NCI-H1694 treated with DMSO at 0.1 percent for 48 hours (cell line): ENCODE measurements around the gene COX4I1.

Experiments
- DNase-seq: peaks from one replicate; lab custom pipeline; 2025; lab: John Stamatoyannopoulos, UW

COX4I1 gene

GRCh38 chr16:85840801-85841200 is 41.3 kb downstream of the COX4I1 start:
- DNase-seq = no peak

GRCh38 chr16:85842435-85842834 is 42.9 kb downstream of the COX4I1 start:
- DNase-seq = no peak

- no peak for DNase-seq
These were observed 43.4 kb downstream of the COX4I1 start for GRCh38 chr16:85842848-85843247.

DNA sequence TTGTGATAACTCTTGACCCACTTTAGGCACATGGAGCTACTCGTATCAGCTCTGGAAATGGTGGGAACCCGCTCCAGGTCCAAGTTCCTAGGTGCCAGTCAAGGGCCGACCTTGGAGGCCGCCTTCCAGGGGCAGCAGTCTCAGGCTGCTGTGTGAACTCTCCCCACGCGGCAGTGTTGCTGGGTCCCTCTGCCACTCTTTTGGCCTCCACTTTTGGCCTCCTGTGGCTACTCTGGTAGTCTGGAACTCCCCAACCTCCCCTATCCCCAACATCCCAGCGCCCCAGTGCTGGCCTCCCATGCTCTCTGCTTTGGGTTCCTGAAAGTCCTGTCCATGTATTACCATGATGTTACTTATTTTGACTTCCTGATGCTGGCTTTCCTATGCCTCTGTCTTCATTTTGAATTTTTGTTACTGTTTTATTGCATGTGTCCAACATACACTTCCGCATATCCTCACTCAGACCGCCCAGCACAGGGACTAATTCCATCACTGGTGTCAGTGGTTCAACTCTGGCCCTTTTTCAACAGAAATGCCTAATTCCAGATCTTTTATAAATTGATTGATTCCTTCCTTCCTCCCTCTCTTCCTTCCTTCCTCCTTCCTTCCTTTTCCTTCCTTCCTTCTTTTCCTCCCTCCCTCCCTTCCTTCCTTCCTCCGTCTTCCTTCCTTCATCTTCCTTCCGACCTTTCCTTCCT is 44.1 kb downstream of the COX4I1 start:
- DNase-seq = no peak

- no peak for DNase-seq
These were observed 44.6 kb downstream of the COX4I1 start for GRCh38 chr16:85844169-85844481.

DNA sequence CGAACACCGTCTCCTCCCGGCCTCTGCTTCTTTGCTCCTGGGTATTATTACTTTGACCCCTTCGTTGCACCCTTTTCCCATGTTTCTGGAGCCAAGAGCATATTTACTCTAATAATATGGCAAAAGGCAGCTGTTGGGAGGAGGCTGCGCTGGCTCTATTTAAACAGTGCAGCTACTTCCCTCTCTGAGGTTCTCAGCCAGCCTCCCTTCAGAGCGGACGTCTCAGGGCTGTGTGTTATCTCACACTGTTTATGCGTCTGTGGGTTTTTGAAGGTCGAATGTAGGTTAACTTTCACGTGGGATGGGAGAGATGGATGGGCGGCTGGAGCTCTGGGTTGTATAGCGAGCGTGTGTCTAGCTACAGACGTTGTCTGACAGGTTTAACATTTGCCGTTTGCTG is 45.3 kb downstream of the COX4I1 start:
- no peak for DNase-seq

- no peak for DNase-seq
These were observed 45.8 kb downstream of the COX4I1 start for GRCh38 chr16:85845266-85845665.

GRCh38 chr16:85846461-85846860 is 47.0 kb downstream of the COX4I1 start:
- DNase-seq = no peak

- no peak for DNase-seq
These were observed 47.5 kb downstream of the COX4I1 start for GRCh38 chr16:85847036-85847435.

- DNase-seq = no peak
These were observed 48.4 kb downstream of the COX4I1 start for GRCh38 chr16:85847681-85848601.

- DNase-seq = no peak
These were observed 49.5 kb downstream of the COX4I1 start for GRCh38 chr16:85848986-85849385.

DNA sequence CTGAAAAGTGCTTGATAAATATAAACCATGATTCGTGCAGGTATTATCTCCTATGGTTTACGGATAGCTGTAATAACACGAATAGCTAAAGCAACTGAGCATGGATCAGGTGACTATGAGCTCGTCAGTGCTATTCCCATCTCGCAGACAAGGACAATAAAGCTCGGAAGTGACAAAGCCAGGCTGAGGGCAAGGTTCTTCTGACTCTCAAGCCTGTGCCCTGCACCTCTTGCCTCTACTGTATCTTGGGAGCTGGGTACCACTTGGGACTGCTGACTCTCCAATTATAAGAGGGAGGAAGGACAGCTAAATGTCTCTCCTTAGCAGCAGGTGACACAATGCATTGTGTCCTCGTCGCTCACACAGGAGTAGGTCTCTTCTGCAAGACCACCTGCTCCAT is 49.9 kb downstream of the COX4I1 start:
- DNase-seq = no peak

- no peak for DNase-seq
These were observed 50.9 kb downstream of the COX4I1 start for GRCh38 chr16:85850344-85850880.

DNA sequence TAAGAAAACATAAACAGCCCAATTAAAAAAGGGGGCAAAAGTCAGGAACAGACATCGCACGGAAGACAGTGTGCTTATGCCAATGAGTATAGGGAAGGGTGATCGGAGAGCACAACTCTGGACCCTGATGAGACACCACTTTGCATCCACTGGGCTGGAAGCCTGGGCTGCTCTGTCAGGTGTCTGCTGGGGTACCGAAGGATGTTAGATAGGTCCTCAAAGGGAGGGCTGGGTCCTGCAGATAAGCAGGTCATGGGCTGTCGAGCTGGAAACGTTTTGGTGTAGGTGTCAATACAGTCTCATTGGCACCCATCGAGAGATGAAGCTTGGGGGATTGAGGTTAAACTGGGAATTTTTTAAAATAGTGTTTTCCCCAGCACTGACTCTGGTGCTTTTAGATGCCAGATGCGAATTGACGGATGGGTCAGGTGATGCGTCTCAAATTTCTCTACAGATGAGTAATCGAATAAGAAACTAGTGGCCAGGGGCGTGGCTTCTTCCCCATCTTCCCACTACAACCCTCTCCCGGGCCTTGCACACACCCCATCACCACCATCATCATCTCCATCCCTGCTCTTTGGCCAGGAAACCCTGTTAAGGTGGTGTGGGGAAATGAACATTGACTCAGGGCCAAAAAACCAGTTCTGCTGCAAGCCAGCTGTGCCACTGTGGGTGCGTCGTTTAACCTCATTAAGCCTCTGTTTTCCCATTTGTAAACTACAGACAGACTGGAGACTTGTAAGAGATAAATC is 51.7 kb downstream of the COX4I1 start:
- no peak for DNase-seq

DNA sequence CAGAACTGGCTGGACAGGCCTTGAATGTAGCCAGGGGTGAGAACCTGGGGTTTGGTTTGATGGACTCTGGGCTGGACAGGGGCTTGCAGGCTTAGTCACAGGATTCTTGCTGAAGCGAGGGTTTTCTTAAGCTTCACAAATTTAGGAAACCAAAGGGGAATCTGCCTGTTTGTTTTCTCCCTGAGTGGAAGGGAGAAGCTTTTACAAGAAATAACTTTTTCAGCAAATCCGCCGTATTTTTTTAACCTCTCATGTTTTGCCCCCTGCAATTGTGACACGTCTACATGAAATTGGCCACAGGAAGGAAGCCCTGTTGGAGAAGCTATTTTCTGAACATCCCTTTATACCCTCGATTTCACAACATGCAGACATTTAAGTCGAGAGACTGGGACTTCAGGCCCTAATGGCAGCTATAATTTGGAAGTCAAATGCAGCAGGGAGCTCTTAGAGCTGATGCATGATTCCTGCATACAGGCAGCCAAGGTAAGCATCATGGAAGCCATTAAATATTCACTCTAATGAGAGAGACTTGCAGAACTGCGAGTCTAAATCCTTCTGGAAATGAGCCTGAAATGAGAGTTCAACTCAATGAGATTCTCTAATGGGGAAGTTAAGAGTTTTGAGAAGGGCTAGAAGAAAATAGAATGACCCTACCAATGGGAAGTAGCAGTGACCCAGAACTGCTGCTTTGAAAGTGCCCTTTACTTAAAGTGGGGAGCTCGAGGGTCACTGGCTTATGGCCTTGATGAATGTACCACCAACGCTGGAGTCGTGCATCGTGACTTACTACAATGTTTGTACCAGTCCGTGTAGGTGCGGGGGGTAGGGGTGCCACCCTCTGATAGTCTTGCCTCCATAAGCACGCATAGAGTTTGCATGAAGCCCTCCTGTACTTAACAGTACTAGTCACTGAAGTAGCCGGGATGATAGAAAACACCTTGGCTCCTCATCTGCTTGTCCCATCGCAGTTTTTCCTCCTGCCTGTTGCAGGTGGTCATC is 54.4 kb downstream of the COX4I1 start:
- no peak for DNase-seq

- DNase-seq = no peak
These were observed 55.4 kb downstream of the COX4I1 start for GRCh38 chr16:85854935-85855334.

- no peak for DNase-seq
These were observed 56.6 kb downstream of the COX4I1 start for GRCh38 chr16:85856079-85856478.

DNA sequence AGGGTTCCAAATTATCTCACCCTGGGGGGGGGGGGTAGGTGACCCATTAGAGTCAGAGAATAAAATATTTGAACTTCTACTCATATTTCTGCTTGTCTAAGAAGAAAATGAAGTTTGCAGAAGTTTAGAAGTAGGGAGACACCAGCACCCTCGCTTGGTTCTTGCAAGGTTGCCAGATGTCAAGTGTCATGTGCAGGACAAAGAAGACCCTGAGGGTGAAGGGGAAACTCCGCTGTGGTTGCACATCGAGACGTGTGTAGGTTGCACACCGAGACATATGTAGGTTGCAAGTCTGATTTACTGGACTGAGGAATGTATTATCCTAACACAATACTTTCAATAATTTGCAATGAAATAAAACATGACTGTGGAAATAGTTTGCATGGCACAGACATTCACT is 57.1 kb downstream of the COX4I1 start:
- no peak for DNase-seq
